Measurements from ENCODE around the gene VASP. TPM values are rescaled to one million over a fixed set of nuclear protein-coding genes. Genes with fewer than 3 reads are reported as not detected.
A peak's percentile ranks its signal among the peaks of the same experiment; 100 is the strongest.

VASP gene
- total and polyA plus RNA-seq, 2 donors (not counting 1 experiment from before 2014, with no cell fraction given), result 40.3 to 67.9 TPM

GRCh38 chr19:45497791-45498190, 9.5 kb upstream of the VASP start:
- Histone ChIP-seq H3K27ac (ENCODE audit: insufficient read depth, low read length) (no peak overlapping the region), H3K79me2 (ENCODE audit: control insufficient read depth, insufficient read depth, low read length) (no peaks in the 10 kb centered on the region), H3K9me3 (ENCODE audit: control insufficient read depth, insufficient read depth, low read depth, low read length) (no peaks in the 10 kb centered on the region), H3K4me1 (ENCODE audit: control insufficient read depth, extremely low read depth, insufficient read depth, low read length) (peaks cover 9% of the 10 kb centered on the region), H4K20me1 (ENCODE audit: control insufficient read depth, extremely low read depth, insufficient read depth, low read length) (no peaks in the 10 kb centered on the region), H3K9ac (ENCODE audit: insufficient read depth, low read length) (no peak overlapping the region), H2AFZ (ENCODE audit: low read length) (no peak overlapping the region), H3K27me3 (ENCODE audit: control insufficient read depth, insufficient read depth, low read length) (no peaks in the 10 kb centered on the region), H3K36me3 (ENCODE audit: control insufficient read depth, insufficient read depth, low read length) (no peaks in the 10 kb centered on the region), H3K4me2 (ENCODE audit: extremely low read depth, insufficient read depth, low read length) (peak overlapping the region; percentile 5), H3K4me3 (replicated peaks in 1 of 4; ENCODE audit: control extremely low read depth in 1 of 4, insufficient read depth in 1 of 4, low read depth in 3 of 4, low read length in 4 of 4) (no peak overlapping the region)
- TF ChIP-seq EZH2 (IDR thresholded peaks at IDR 0.05; ENCODE audit: low read length, missing control alignments) (no peak), CTCF (conservative IDR thresholded peaks at IDR 0.05 in 1 of 2, IDR thresholded peaks at IDR 0.05 in 1 of 2; ENCODE audit: low read depth in 1 of 2, low read length in 2 of 2) (no peak)
- DNase-seq (ENCODE audit: low read depth in 2 of 2), result no peak

- Histone ChIP-seq H3K4me2 (ENCODE audit: extremely low read depth, insufficient read depth, low read length) (peak within 1 kb of the TSS; percentile 75), H3K9me3 (ENCODE audit: control insufficient read depth, insufficient read depth, low read depth, low read length) (no peaks in the 10 kb centered on the region), H3K9ac (ENCODE audit: insufficient read depth, low read length) (no peak within 1 kb of the TSS), H3K27me3 (ENCODE audit: control insufficient read depth, insufficient read depth, low read length) (no peaks in the 10 kb centered on the region), H3K4me3 (replicated peaks in 1 of 4; ENCODE audit: control extremely low read depth in 1 of 4, insufficient read depth in 1 of 4, low read depth in 3 of 4, low read length in 4 of 4) (peak within 1 kb of the TSS; percentile 15 to 60 (median 42)), H2AFZ (ENCODE audit: low read length) (peak within 1 kb of the TSS; percentile 79), H3K79me2 (ENCODE audit: control insufficient read depth, insufficient read depth, low read length) (no peaks in the 10 kb centered on the region), H3K27ac (ENCODE audit: insufficient read depth, low read length) (no peak within 1 kb of the TSS), H3K36me3 (ENCODE audit: control insufficient read depth, insufficient read depth, low read length) (no peaks in the 10 kb centered on the region), H4K20me1 (ENCODE audit: control insufficient read depth, extremely low read depth, insufficient read depth, low read length) (no peaks in the 10 kb centered on the region), H3K4me1 (ENCODE audit: control insufficient read depth, extremely low read depth, insufficient read depth, low read length) (peaks cover 9% of the 10 kb centered on the region)
- TF ChIP-seq CTCF (conservative IDR thresholded peaks at IDR 0.05 in 1 of 2, IDR thresholded peaks at IDR 0.05 in 1 of 2; ENCODE audit: low read depth in 1 of 2, low read length in 2 of 2) (no peak), EZH2 (IDR thresholded peaks at IDR 0.05; ENCODE audit: low read length, missing control alignments) (no peak)
- DNase-seq (ENCODE audit: low read depth in 2 of 2), result no peak
These were observed 8.7 kb upstream of the VASP start, which contains the start of gene PPM1N for GRCh38 chr19:45498411-45499195. Gene PPM1N (plus strand): TSS chr19:45498443. CDS start chr19:45498473, 30 bp downstream.

GRCh38 chr19:45499196-45500180, 7.8 kb upstream of the VASP start:
- Histone ChIP-seq H4K20me1 (ENCODE audit: control insufficient read depth, extremely low read depth, insufficient read depth, low read length) (no peaks in the 10 kb centered on the region), H3K4me3 (replicated peaks in 1 of 4; ENCODE audit: control extremely low read depth in 1 of 4, insufficient read depth in 1 of 4, low read depth in 3 of 4, low read length in 4 of 4) (peak overlapping the region in 2 of 4 experiments; percentile 14 to 17), H3K9ac (ENCODE audit: insufficient read depth, low read length) (no peak overlapping the region), H3K36me3 (ENCODE audit: control insufficient read depth, insufficient read depth, low read length) (no peaks in the 10 kb centered on the region), H2AFZ (ENCODE audit: low read length) (no peak overlapping the region), H3K27ac (ENCODE audit: insufficient read depth, low read length) (no peak overlapping the region), H3K79me2 (ENCODE audit: control insufficient read depth, insufficient read depth, low read length) (no peaks in the 10 kb centered on the region), H3K9me3 (ENCODE audit: control insufficient read depth, insufficient read depth, low read depth, low read length) (no peaks in the 10 kb centered on the region), H3K27me3 (ENCODE audit: control insufficient read depth, insufficient read depth, low read length) (no peaks in the 10 kb centered on the region), H3K4me1 (ENCODE audit: control insufficient read depth, extremely low read depth, insufficient read depth, low read length) (peaks cover 9% of the 10 kb centered on the region), H3K4me2 (ENCODE audit: extremely low read depth, insufficient read depth, low read length) (peak overlapping the region; percentile 51)
- TF ChIP-seq CTCF (conservative IDR thresholded peaks at IDR 0.05 in 1 of 2, IDR thresholded peaks at IDR 0.05 in 1 of 2; ENCODE audit: low read depth in 1 of 2, low read length in 2 of 2) (no peak), EZH2 (IDR thresholded peaks at IDR 0.05; ENCODE audit: low read length, missing control alignments) (no peak)
- DNase-seq (ENCODE audit: low read depth in 2 of 2), result no peak

Measured in fibroblast of lung (primary cell).